WERI-Rb-1 (cell line): ENCODE measurements around the gene IRF1.

Experiments used
- DNase-seq: peaks from one replicate; pipeline ENCODE4 v3.0.0-alpha.2; 2020
- H3K27ac ChIP-seq: fragments of 250-450 bp; sonication (Bioruptor Pico); 2 replicates; pipeline ENCODE4 v1.5.1; 2020; ENCODE audit warnings: mild to moderate bottlenecking, moderate library complexity
- H3K27me3 ChIP-seq: fragments of 250-450 bp; sonication (Bioruptor Pico); 2 replicates; pipeline ENCODE4 v1.5.1; 2021; ENCODE audit warnings: mild to moderate bottlenecking, low read depth, moderate library complexity; ENCODE audit not compliant: insufficient read depth, severe bottlenecking
- H3K36me3 ChIP-seq: fragments of 250-450 bp; sonication (Bioruptor Pico); 2 replicates; pipeline ENCODE4 v1.5.1; 2020; ENCODE audit warnings: mild to moderate bottlenecking, moderate library complexity
- H3K4me3 ChIP-seq: 2 replicates; pipeline ENCODE4 v1.5.1; 2011; ENCODE audit warnings: low read depth, mild to moderate bottlenecking, control low read depth, low read length
- H3K9me3 ChIP-seq: fragments of 250-450 bp; sonication (Bioruptor Pico); 2 replicates; pipeline ENCODE4 v1.5.1; 2021; ENCODE audit warnings: mild to moderate bottlenecking, moderate library complexity; ENCODE audit not compliant: severe bottlenecking
- CTCF ChIP-seq: IDR thresholded peaks from 2 replicates; pipeline ENCODE4 v1.5.1; 2011; ENCODE audit warnings: low read depth, mild to moderate bottlenecking, control low read depth, inconsistent platforms, low read length

Gene IRF1

DNA sequence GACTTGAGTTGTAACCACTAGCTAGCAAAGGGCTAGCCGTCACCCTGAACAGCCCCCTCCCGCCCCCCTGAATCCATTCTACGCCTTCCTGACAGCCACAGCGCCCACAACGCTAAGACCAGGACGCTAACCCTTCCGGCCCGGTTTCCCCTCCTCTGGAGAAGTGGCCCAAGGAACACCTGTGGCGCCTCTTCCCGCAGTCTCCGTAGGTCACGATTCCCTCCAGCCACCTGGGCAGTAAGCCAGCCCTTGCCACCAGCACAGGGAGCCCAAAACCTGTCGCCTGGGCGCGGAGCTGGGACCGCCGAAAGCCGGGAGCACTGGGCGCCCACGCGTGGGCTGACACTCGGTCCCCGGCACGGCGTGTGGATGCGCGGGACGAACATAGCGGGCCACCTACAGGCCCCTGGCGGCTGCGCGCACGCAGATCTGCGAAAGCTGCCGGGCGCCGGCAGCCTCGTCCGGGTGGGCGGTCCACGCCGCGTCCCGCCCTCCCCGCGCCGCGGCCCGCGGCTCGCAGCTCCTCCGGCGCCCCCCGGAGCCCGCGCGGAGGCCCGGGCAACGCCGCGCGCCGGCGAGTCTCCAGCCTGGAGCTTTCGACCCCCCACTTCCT, 596 bp downstream of the IRF1 start:
- peak; percentile 45 for DNase-seq
- Histone ChIP-seq H3K27me3 (no peaks in the 10 kb centered on the region), H3K9me3 (no peaks in the 10 kb centered on the region), H3K36me3 (peaks cover 26% of the 10 kb centered on the region), H3K4me3 (peak overlapping the region; percentile 74), H3K27ac (peak overlapping the region; percentile 90)
- no peak for TF ChIP-seq CTCF

DNA sequence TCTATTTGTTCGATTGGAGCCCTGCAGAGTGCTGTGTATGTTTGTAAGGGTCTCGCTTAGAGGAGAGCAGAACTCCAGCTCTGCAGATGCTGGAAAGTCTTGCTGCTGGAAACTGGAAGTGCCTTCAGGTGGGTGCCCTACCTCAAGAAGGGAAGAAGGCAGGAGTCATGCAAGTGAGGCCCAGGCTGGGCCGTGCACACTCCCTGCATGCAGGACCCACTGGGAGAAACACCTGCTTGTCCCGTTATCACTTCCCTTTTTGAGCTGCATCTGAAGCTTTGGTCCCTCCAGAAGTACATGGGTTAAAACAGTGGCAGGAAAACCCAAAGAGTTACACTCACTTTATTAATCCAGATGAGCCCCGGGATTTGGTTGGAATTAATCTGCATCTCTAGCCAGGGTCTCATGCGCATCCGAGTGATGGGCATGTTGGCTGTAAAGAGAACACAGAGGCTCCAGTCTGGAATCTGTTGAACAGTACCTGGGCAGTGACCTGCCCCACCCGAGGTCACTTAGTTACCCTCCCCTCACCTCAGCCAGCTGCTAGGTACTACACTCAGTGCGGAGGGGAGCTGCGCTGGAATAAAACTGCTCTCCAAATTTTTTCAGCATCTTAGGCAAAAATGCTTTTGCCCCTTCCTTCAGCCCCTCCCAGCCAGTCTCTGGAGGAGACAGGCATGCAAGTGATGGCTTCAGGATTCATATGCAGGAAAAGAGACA, 1.4 kb downstream of the IRF1 start:
- no peak for DNase-seq
- H3K36me3 ChIP-seq = peaks cover 34% of the 10 kb centered on the region
- no peak overlapping the region for H3K27ac ChIP-seq

DNA sequence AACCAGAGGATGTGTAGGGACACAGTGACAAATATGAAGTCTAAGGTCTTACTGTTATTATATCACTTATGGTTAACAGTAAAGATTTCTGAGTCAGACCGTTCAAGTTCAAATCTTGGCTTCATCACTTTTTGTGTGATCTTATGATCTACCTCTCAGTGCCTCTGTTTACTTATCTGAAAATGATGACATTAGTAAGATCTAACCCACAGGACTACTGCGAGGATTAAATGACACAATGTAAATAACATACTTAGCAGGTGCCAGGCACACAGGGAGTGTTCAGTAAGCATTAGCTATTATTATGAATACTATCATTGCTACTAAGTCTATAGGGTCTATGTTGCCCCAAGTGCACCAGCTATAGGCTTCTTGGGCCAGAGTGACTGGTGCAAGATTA, 2.0 kb downstream of the IRF1 start:
- Histone ChIP-seq H3K27ac (no peak overlapping the region), H3K36me3 (peaks cover 39% of the 10 kb centered on the region), H3K27me3 (no peaks in the 10 kb centered on the region), H3K9me3 (no peaks in the 10 kb centered on the region), H3K4me3 (no peak overlapping the region)
- TF ChIP-seq CTCF = no peak
- no peak for DNase-seq

More for the DNA sequence above, 1.4 kb downstream of the IRF1 start:
- TF ChIP-seq CTCF = no peak
- Histone ChIP-seq H3K27me3 (no peaks in the 10 kb centered on the region), H3K4me3 (peak overlapping the region; percentile 74), H3K9me3 (no peaks in the 10 kb centered on the region)

DNA sequence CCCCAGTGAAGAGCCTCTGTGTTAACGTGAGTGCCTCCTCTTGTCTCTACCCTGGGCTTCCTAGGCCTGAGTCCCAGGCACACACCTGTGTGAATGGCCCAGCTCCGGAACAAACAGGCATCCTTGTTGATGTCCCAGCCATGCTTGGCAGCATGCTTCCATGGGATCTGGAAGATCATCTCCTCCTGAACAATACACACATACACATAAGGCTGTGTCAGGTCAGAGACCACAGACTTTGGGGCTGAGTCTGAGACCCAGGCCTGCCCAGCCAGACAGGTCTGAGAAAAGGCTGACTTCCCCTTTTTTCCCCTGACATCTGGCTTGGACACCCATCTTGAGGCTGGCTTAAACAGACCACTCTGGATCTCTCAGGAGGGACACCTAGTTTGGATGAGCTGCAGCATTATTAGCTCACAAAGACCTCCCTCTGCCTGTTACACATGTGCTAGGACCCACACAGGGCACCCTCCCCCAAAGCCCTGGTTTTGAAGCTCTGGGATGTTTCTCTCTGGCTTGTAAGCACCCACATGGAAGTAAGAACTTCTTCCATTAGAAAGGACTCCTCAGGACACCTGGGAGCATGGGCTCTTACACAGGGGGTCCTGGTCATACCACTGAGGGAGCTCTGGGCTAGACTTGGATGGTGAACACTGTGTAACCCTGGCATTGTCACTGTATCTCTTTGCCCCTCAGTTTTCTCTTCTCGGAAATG, 2.6 kb downstream of the IRF1 start:
- no peak for TF ChIP-seq CTCF
- Histone ChIP-seq H3K27ac (no peak overlapping the region), H3K36me3 (peaks cover 45% of the 10 kb centered on the region), H3K27me3 (no peaks in the 10 kb centered on the region), H3K9me3 (no peaks in the 10 kb centered on the region), H3K4me3 (no peak overlapping the region)
- DNase-seq = no peak

DNA sequence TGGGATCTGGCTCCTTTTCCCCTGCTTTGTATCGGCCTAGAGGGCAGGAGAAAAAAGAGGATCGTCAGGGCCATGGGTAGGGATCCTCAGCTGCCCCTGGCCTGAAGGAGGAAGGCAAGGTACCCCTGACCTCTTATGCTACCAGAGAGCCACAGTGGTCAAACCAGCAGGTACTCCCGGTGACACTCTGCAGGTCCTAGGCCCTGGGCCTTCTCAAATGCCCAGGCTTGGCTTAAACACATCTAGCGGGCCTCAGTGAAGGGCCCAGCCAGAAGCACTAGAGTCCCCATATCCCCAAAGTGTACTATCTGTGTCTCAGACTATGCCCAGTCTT, 3.5 kb downstream of the IRF1 start:
- Histone ChIP-seq H3K27ac (no peak overlapping the region), H3K4me3 (no peak overlapping the region), H3K36me3 (peaks cover 48% of the 10 kb centered on the region), H3K27me3 (no peaks in the 10 kb centered on the region), H3K9me3 (no peaks in the 10 kb centered on the region)
- no peak for DNase-seq
- TF ChIP-seq CTCF = no peak
